GM18520 (cell line): Measurements from ENCODE around the gene FNTB.
"Not testable (repeated sequence)": the region's sequence is repeated elsewhere in the genome, so short reads cannot be mapped to it uniquely, and the experiment has no call there.

Experiments
- ATAC-seq: cut with Tn5 transposase; IDR thresholded peaks from one replicate; pipeline ENCODE4 v1.9.1; 2021; ENCODE audit not compliant: unreplicated experiment

The FNTB gene

DNA sequence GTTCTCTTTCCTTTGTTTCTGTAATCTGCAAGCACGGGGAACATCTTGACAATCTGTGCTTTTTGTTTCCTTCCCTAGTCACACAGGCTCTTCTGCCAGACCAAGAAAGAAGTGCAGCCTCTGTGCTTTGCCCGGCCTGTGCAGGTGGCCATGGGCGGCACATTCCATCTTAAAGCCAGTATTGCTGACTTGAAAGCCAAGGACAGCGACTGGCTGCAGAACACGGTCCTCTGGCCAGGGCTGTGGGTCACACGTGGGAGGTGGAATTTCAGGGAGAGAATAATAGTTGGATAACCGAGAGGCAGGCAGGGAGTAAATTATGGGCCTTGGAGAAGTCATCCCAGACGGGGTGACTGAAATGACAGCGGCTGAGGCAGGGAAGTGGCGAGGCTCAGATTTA is 24.8 kb downstream of the FNTB start:
- ATAC-seq, result no peak

DNA sequence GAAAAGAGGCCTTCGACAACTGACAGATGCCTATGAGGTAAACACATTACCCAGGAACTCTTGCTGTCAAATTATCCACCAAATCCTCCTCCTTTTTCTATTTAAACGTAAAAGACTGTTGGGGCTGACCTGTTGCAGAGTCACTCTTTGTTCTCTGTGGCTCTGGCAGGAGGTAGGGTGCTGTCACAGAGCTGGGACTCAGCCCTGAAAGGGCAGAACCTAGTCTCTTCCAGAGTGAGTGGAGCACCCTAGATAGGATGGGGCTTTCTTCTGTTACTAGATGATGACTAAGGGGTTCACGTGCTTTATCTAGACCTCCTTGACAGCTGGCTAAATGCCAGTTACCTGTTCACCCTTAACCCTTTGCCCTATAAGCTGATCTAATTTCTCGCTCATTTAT is 25.7 kb downstream of the FNTB start:
- ATAC-seq, result no peak

DNA sequence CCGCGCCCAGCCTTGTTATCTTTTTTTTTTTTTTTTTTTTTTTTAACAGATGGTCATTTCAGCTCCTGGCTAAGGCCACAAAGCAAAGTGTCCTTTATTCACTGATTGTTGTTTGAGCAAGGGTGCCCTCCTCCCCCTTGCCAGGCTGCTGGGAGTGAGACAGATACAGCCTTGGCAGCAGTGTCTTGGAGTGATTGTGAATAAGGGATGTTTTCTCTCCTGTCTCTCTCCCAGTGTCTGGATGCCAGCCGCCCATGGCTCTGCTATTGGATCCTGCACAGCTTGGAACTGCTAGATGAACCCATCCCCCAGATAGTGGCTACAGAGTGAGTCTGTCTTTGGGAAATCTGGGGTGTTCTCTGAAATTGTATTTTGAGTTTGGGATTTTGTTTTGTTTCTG is 28.7 kb downstream of the FNTB start:
- no peak for ATAC-seq

DNA sequence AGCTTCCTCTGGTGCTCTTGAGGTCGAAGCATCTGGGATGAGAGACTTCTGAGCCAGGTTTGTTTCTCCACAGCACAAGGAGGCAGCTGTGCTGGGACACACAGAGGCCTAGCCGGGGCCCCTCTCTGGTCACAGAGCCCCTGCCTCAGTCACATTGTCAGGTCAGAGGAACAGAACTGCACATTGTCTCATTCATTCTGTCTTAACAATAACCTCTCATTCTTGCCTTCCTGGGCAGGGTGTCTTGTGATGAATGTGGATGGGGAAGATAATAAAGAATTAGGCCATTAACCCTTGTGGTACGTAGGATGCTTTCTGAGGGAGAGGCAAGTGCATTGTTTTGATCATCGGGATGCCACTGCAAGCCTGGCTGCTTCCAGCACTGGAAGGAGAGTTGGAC is 29.8 kb downstream of the FNTB start:
- ATAC-seq, result no peak

DNA sequence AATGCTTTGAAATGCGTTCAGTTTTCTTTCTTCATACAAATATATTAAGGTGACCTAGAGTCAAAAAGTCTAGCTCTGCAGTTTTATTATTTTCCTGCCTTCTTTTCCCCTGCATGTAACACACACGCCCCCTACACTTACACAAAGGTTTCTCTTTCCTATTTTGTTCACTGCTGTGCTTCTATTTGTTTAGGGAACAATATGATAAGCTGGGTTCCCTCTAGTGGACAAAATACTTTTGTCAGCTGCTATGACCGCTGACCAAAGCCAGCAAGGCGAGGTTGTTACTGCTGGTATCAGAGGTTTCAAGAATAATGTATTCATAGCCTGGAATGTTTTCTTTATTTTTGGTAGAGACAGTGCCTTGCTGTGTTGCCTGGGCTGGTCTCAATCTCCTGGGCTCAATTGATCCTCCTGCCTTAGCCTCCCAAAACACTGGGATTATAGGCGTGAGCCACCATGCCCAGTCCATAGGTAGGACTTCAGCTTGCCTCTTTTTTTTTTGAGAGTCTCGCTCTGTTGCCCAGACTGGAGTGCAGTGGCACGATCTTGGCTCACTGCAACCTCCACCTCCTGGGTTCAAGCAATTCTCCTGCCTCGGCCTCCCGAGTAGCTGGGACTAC is 33.4 kb downstream of the FNTB start:
- no peak for ATAC-seq

DNA sequence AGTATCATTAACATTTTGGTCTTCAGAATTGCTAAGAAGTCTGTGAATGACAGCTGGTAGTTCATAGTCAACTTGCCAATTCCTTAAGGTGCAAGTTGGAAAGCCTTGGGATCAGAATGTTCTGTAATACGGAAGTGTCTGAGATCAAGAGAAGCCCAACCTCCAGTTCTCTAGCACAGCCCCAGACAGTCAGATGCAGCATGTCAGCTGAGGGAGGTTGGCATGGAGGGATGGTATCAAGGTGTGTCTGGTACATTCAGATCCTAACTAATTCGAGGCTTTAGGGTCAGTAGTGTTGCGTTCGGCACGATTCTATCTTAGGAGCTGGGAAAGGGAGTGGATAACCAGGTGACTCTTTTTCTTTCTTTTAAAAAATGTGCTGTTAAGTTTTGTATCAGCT is 38.3 kb downstream of the FNTB start:
- no peak for ATAC-seq

DNA sequence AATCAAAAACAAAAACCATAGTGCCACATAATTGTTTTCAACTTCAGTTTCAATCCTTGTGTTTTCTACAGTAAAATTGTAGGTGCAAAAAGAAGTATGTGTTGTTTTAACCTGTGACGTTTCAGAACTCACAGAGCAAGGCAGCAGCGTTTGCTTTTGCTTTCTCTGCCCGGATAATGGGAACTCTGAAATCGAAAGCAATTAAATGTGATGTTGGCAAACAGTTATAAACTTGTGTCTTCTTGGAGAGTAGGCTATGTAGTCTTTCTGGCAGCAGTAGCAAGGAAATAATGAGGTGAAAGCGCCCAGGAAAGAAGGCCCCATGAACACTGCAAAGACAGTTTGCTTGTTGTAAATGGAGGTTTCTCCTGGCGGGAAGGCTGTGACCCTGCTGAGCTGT is 39.1 kb downstream of the FNTB start:
- no peak for ATAC-seq

DNA sequence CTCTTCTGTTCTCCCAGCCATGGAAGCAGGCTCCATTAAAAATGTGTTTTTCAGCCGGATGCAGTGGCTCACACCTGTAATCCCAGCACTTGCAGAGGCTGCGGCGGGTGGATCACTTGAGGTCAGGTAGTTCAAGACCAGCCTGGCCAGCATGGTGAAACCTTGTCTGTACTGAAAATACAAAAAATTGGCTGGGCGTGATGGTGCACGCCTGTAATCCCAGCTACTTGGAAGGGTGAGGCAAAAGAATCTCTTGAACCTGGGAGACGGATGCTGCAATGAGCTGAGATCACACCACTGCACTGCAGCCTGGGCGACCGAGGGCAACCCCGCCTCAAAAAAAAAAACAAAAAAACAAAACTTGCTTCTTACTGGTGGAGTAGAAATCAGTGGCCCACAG is 39.8 kb downstream of the FNTB start:
- no peak for ATAC-seq

DNA sequence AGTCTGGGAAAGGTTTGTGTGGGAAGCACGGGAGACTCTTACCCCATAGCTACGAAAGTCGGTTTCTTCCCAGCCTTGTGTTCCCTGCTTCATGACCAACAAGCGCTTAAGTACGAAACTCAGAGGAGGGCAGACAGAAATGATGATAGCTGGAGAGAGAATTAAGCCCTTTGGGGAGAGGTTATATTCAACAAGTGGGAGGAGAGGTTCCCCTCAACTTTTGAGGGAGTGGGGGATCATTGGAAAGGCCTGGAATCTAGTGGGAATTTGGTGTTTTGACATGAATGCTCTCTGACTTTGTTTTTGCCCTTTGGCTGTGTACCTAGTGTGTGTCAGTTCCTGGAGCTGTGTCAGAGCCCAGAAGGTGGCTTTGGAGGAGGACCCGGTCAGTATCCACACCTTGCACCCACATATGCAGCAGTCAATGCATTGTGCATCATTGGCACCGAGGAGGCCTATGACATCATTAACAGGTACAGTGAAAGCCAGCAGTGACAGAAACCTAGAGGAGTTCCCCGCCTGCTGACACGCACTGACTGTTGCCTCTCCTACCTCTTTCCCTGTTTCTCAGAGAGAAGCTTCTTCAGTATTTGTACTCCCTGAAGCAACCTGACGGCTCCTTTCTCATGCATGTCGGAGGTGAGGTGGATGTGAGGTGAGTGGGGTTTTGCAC is 40.6 kb downstream of the FNTB start:
- no peak for ATAC-seq

DNA sequence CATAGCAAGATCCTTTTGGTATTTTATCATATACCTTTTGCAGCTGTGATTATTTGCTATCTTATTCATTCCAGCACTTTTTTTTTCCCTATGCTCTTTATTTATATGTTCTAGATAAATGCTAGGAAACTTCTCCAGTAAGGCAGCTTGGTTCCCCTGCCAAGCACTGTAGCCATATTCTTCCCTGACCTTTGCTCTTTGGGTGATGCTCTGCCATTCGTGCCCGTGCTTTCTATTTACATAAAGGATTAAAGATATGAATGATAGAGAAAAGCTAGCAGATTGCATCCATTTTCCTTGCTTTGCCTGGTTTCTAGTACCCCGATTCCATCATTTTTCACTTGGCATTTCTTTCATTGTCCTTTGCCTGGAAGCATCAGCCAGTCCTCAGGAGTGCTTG is 42.2 kb downstream of the FNTB start:
- ATAC-seq, result no peak

DNA sequence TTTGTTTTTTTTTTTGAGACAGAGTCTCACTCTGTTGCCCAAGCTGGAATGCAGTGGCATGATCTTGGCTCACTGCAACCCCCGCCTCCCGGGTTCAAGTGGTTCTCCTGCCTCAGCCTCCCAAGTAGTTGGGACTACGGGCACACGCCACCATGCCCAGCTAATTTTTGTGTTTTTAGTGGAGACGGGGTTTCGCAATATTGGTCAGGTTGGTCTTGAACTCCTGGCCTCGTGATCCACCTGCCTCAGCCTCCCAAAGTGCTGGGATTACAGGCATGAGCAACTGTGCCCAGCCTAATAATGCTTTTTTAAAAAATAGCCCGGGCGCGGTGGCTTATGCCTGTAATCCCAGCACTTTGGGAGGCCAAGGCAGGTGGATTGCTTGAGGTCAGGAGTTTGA is 44.6 kb downstream of the FNTB start:
- not testable (repeated sequence) for ATAC-seq

DNA sequence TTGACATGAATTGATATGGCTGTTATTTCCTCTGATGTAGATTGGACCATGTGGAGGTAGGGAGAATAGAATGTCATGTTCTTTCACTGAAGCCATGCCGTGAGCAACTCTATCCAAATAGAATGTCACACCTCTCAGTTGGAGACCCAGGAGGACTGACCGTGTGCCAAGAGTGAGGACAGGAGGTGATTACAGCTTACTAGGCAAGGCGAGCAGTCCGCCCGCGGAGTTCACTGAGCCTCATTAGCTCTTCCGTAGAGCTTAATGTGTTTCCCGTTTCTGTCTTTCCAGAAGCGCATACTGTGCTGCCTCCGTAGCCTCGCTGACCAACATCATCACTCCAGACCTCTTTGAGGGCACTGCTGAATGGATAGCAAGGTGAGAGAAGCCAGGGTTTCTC is 45.6 kb downstream of the FNTB start:
- no peak for ATAC-seq

DNA sequence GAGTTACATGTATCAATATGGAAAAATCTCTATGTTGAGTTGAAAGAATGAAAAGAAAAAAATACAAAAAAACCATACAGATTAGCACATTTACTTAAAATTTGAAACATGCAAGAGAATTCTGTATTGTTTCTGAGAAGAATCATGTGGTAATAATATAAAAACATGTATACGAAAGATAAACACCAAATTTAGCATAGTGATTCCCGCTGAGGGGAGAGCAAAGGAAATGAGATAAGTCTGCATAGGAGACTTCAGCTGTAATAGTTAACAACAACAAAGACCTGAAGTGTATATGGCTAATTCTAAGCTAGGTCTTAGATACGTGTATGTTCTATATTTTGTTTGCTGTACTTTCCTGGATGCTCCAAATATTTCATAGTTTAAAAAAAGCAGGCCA is 46.5 kb downstream of the FNTB start:
- no peak for ATAC-seq

DNA sequence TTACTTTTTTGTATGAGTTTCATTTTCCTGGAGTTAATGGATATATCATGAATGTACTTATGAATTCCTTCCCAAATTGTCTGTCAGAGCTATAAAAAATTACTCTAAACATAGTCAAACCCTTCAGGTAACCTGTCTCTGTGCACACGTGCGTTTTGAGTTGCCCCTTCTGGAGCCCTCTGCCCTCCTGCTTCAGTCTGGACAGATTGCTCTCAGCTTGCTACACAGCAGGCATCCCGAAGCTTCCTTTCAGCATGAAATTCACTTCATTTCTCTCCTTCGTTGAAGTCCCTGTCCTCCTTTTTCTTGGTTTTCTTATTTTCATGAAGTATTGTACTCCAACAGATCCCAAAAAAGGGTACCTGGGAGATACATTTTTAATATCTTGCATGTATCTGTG is 47.3 kb downstream of the FNTB start:
- ATAC-seq, result no peak

DNA sequence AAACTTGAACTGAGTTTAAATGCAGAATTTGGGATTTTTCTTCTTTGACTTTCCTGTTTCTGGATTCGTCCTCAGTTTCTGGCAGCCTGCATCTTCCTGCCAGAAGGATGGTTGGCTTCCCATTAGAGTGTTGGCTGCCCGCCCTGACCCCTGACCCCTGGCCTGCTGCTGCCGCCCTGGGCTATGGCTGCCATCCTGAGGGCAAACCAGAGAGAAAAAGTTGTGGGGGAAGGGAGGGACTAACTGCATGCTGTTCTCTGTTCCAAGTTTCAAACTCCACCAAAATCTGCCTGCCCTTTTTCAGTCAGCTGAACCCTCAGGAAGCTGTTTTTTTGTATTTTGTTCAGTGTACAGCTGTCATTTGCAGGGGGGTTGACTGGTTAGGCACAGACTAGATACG is 48.4 kb downstream of the FNTB start:
- ATAC-seq, result no peak

DNA sequence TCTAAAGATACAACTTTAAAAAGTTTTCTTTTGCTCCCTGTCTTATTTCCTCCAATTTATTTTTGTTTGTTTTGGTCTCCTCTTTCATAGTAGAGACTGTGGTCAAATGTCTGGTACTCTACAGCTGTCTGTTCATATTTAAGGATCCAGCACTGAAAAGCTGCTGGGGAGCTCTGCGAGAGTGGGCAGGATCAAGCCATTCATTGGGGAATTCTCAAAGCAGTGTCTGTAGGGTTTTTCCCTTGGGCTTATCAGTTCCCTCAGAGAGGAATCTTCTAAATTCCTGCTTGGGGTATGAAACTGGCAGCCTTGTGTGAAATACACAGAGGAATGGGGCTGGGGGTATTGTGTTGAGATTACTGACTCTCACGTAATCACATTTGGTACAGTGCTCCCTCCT is 52.3 kb downstream of the FNTB start:
- no peak for ATAC-seq

DNA sequence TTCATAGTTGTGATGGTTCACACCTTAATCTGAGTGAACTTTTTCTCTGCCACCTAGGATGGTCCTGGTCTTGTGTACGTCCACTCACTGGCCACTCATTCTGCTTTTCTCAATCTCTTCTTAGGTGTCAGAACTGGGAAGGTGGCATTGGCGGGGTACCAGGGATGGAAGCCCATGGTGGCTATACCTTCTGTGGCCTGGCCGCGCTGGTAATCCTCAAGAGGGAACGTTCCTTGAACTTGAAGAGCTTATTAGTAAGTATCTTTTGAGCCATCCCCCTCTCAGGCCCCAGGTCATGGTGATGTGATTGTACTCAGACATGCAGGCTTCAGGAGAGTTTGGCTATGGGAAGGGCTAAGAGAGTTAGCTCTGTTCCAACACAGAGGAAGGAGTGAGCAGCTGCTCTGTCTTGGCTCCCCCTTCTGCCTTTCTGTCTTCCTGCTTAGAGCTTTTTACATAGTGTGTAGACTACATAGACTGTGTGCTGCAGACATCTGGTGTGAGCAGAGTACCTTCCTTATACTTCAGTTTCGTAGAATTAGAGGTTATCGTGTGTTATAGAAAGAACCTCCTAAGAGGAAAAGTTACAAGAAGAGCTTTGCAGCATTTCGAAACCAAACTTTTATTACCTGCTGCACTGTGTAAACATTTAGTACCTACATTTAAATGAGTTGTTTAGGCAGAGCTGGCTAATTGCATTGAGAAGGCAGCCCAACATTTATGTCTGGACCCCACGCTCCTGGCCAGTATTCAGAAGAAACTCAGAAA is 54.2 kb downstream of the FNTB start:
- ATAC-seq, result no peak

DNA sequence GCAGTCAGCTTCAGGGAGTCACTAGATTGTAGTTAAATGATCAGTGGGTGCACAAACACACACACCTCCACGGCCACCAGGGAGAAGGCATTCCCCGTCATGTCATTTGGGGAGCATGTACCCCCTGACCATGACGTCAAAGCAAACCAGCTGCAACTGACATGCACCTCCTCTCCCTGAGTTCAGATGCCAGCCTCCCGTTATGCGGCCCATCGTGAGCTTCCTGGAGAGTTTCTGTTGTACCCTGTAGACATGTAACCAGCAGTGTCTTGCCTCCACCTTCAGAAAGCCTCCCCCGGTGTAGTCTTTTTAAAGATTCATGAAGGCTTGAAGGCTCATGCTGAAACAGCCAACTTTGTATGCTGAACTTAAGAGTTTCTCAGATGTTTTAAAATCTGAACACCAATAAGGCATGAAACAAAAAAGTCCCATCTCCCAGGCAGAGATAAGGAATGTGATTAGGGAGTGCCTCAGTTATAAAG is 54.8 kb downstream of the FNTB start:
- no peak for ATAC-seq

DNA sequence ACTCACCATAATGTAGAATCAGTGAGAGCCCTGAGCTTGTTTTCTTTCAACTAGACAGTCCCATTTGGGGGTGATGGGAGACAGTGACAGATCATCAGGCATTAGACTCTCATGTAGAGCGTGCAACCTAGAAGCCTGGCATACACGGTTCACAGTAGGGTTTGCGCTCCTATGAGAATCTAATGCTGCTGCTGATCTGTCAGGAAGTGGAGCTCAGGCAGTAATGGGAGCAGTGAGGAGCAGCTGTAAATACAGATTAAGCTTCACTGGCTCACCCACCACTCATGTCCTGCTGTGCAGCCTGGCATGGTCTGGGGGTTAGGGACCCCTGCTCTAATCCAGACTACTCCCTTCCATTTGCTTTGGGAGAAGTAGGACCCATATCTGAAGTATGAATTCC is 55.6 kb downstream of the FNTB start:
- no peak for ATAC-seq

DNA sequence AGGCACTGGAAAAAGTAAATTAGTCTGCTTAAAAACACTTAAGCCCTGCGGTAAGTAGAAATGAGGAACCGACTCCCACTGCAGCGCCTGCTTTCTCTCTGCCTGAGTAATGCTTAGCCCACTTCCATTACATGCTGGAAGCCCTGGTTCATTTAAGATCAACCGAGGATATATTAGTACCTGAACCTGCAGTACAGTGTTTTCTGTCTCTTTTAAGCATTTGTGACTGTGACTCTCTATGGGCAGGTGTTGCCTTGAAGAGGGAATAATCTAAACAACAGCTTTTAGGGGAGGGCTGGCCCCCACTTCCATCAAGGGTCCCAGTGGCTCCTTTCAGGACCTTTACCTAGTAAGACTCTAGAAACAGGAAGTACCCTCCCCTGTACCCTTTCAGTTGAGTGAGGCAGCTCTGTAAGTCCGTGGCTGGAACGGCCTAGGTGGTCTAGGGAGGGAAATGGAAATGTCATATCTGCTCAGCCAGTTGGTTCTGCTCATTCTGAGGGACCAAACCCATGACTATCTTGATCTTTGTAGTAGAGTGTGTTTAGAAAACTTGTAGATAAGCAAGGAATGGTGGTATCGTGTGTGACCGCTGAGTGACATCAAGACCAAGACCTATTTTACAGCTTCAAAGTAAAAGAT is 56.2 kb downstream of the FNTB start:
- ATAC-seq, result no peak

DNA sequence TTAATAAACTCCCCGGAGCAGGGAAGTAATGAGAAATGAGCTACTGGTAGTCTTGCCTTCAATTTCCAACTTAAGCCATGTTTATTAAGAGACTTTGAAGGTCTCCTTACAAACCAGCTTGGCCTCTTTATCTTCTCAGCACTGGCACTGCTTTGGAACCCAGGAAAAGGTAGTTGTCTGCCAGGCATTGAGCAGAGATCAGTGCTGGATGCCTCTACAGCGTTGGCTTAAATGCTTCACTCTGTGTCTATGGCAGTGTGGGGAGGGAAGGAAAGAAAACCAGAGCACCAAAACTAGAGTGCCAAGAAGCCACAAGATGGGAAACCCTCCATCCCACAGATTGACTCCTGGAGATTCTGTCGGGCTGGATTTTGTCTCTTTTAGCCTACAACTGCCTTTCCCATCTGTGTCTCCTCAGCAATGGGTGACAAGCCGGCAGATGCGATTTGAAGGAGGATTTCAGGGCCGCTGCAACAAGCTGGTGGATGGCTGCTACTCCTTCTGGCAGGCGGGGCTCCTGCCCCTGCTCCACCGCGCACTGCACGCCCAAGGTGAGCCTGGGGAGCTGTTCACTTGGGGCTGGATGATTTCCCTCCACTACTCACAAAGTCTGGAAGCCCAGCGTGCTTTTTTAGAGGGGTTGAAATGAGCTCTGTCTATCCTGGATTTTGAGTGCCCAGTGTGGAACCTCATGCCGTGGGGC is 57.3 kb downstream of the FNTB start:
- no peak for ATAC-seq
